ENCODE data around the gene RPL18A.

Gene RPL18A

GRCh38 chr19:17817668-17818363 lies 41.9 kb upstream of the RPL18A start:
- Histone ChIP-seq H2AK5ac (ENCODE audit: low read length, severe bottlenecking) (no peak overlapping the region), H3K27ac (ENCODE audit: low read length, poor library complexity, severe bottlenecking) (no peak overlapping the region), H3K4ac (ENCODE audit: low read depth in 1 of 2, low read length in 2 of 2) (no peak overlapping the region), H3K36me3 (ENCODE audit: control insufficient read depth in 1 of 2, insufficient read depth in 2 of 2, low read depth in 1 of 2, low read length in 2 of 2) (no peaks in the 10 kb centered on the region), H3K23ac (ENCODE audit: low read length in 2 of 2) (no peak overlapping the region), H3K9me3 (ENCODE audit: control insufficient read depth, low read length) (peaks cover 4% of the 10 kb centered on the region), H3K4me3 (ENCODE audit: insufficient read depth in 1 of 2, low read depth in 1 of 2, low read length in 2 of 2) (no peak overlapping the region), H3K4me1 (ENCODE audit: control insufficient read depth, insufficient read depth, low read depth, low read length) (no peaks in the 10 kb centered on the region), H3K9ac (ENCODE audit: low read length) (no peak overlapping the region), H3K27me3 (ENCODE audit: control insufficient read depth in 1 of 2, insufficient read depth in 1 of 2, low read length in 2 of 2) (peaks cover 4 to 30% of the 10 kb centered on the region in 2 experiments), H3K18ac (ENCODE audit: low read depth in 1 of 2, low read length in 2 of 2) (no peak overlapping the region), H2BK12ac (ENCODE audit: low read length in 2 of 2) (no peak overlapping the region), H4K8ac (ENCODE audit: low read length) (no peak overlapping the region), H3K14ac (ENCODE audit: low read length in 2 of 2) (no peak overlapping the region), H4K91ac (ENCODE audit: low read length) (peak overlapping the region; percentile 27), H3K79me1 (replicated peaks; ENCODE audit: low read length, poor library complexity, severe bottlenecking) (no peaks in the 10 kb centered on the region), H2BK15ac (ENCODE audit: low read depth, poor library complexity, severe bottlenecking) (no peak overlapping the region), H2BK120ac (ENCODE audit: low read depth, low read length) (no peak overlapping the region), H2BK5ac (ENCODE audit: low read depth, low read length, poor library complexity, severe bottlenecking) (no peak overlapping the region), H3K4me2 (ENCODE audit: low read length, poor library complexity, severe bottlenecking) (no peak overlapping the region), H2AFZ (ENCODE audit: low read depth, low read length) (no peak overlapping the region)
- DNase-seq, result no peak
- WGBS, result 76% methylated on average over 12 of the region's 13 CpGs

DNA sequence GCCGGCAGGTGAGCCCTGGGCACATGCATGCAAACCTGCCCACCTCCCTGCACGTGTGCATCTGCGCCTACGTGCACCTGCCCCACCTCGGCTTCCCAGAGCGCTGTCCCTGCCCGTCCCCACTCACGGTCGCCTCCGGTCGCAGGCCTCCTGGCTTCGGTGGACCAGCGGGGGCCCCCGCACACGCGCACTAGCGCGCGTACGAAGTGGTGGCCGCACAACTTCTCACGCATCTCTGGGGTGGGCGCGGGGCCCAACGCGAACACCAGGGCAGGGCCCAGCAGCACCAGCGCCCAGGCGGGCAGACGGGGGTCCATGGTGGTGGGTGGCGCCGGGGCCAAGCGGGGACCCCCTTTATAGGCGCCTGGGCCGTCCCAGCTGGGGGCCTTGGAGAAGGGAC lies 38.5 kb upstream of the RPL18A start, which contains the start of gene INSL3:
Gene INSL3, minus strand, starts transcription at position 330 of the 400 bp plus-strand sequence. Its CDS starts 13 bp downstream, at position 317.
- no peak within 1 kb of the TSS for H3K4ac ChIP-seq (ENCODE audit: low read depth in 1 of 2, low read length in 2 of 2)
- no peak within 1 kb of the TSS for H3K9ac ChIP-seq (ENCODE audit: low read length)
- H2BK5ac ChIP-seq (ENCODE audit: low read depth, low read length, poor library complexity, severe bottlenecking), result no peak within 1 kb of the TSS
- H3K14ac ChIP-seq (ENCODE audit: low read length in 2 of 2), result no peak within 1 kb of the TSS
- no peak for DNase-seq
- no peaks in the 10 kb centered on the region for H3K36me3 ChIP-seq (ENCODE audit: control insufficient read depth in 1 of 2, insufficient read depth in 2 of 2, low read depth in 1 of 2, low read length in 2 of 2)
- H2BK15ac ChIP-seq (ENCODE audit: low read depth, poor library complexity, severe bottlenecking), result no peak within 1 kb of the TSS
- no peak within 1 kb of the TSS for H2AK5ac ChIP-seq (ENCODE audit: low read length, severe bottlenecking)
- H3K4me3 ChIP-seq (ENCODE audit: insufficient read depth in 1 of 2, low read depth in 1 of 2, low read length in 2 of 2), result peak within 1 kb of the TSS in 1 of 2 experiments; percentile 23
- no peak within 1 kb of the TSS for H4K8ac ChIP-seq (ENCODE audit: low read length)
- no peaks in the 10 kb centered on the region for H3K4me1 ChIP-seq (ENCODE audit: control insufficient read depth, insufficient read depth, low read depth, low read length)
- no peak within 1 kb of the TSS for H3K27ac ChIP-seq (ENCODE audit: low read length, poor library complexity, severe bottlenecking)
- H2BK12ac ChIP-seq (ENCODE audit: low read length in 2 of 2), result no peak within 1 kb of the TSS
- no peaks in the 10 kb centered on the region for H3K79me1 ChIP-seq (replicated peaks; ENCODE audit: low read length, poor library complexity, severe bottlenecking)
- peaks cover 0 to 39% of the 10 kb centered on the region in 2 experiments for H3K27me3 ChIP-seq (ENCODE audit: control insufficient read depth in 1 of 2, insufficient read depth in 1 of 2, low read length in 2 of 2)
- H3K4me2 ChIP-seq (ENCODE audit: low read length, poor library complexity, severe bottlenecking), result no peak within 1 kb of the TSS
- H3K9me3 ChIP-seq (ENCODE audit: control insufficient read depth, low read length), result peaks cover 5% of the 10 kb centered on the region
- no peak within 1 kb of the TSS for H3K18ac ChIP-seq (ENCODE audit: low read depth in 1 of 2, low read length in 2 of 2)
- H2AFZ ChIP-seq (ENCODE audit: low read depth, low read length), result no peak within 1 kb of the TSS
- H4K91ac ChIP-seq (ENCODE audit: low read length), result no peak within 1 kb of the TSS
- WGBS, result 90% methylated on average over 34 of the region's 34 CpGs
- H3K23ac ChIP-seq (ENCODE audit: low read length in 2 of 2), result no peak within 1 kb of the TSS
- H2BK120ac ChIP-seq (ENCODE audit: low read depth, low read length), result no peak within 1 kb of the TSS

DNA sequence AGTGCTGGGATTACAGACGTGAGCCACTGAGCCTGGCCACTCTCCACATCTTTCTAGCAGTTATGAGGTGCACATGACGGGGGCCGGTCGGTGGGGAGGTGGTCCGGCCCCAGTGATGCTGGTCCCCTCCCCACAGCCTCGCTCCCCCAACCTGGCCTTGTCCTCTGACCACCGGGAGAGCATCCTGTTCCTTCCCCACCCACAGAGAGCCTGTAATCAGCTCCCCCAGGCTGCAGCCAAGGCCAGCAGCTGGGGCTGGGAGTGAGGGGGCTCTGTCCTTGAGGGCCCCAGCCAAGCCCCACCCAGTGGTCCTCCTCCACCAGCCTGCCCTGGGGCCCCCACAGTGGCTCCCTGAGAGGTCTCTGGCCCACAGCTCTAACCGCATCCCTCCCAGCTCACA lies 35.4 kb upstream of the RPL18A start:
- no peak overlapping the region for H2AK5ac ChIP-seq (ENCODE audit: low read length, severe bottlenecking)
- no peak overlapping the region for H3K14ac ChIP-seq (ENCODE audit: low read length in 2 of 2)
- no peak overlapping the region for H3K18ac ChIP-seq (ENCODE audit: low read depth in 1 of 2, low read length in 2 of 2)
- H2BK120ac ChIP-seq (ENCODE audit: low read depth, low read length), result no peak overlapping the region
- H3K79me1 ChIP-seq (replicated peaks; ENCODE audit: low read length, poor library complexity, severe bottlenecking), result no peaks in the 10 kb centered on the region
- no peak for DNase-seq
- H3K4me1 ChIP-seq (ENCODE audit: control insufficient read depth, insufficient read depth, low read depth, low read length), result no peaks in the 10 kb centered on the region
- H4K91ac ChIP-seq (ENCODE audit: low read length), result no peak overlapping the region
- H3K9ac ChIP-seq (ENCODE audit: low read length), result no peak overlapping the region
- no peak overlapping the region for H2AFZ ChIP-seq (ENCODE audit: low read depth, low read length)
- H4K8ac ChIP-seq (ENCODE audit: low read length), result no peak overlapping the region
- H2BK15ac ChIP-seq (ENCODE audit: low read depth, poor library complexity, severe bottlenecking), result no peak overlapping the region
- peaks cover 0 to 23% of the 10 kb centered on the region in 2 experiments for H3K27me3 ChIP-seq (ENCODE audit: control insufficient read depth in 1 of 2, insufficient read depth in 1 of 2, low read length in 2 of 2)
- H3K4ac ChIP-seq (ENCODE audit: low read depth in 1 of 2, low read length in 2 of 2), result no peak overlapping the region
- WGBS, result 55% methylated on average over 8 of the region's 8 CpGs
- no peak overlapping the region for H3K4me3 ChIP-seq (ENCODE audit: insufficient read depth in 1 of 2, low read depth in 1 of 2, low read length in 2 of 2)
- no peak overlapping the region for H3K4me2 ChIP-seq (ENCODE audit: low read length, poor library complexity, severe bottlenecking)
- H2BK12ac ChIP-seq (ENCODE audit: low read length in 2 of 2), result no peak overlapping the region
- H3K9me3 ChIP-seq (ENCODE audit: control insufficient read depth, low read length), result peaks cover 2% of the 10 kb centered on the region
- no peak overlapping the region for H2BK5ac ChIP-seq (ENCODE audit: low read depth, low read length, poor library complexity, severe bottlenecking)
- H3K27ac ChIP-seq (ENCODE audit: low read length, poor library complexity, severe bottlenecking), result no peak overlapping the region
- no peak overlapping the region for H3K23ac ChIP-seq (ENCODE audit: low read length in 2 of 2)
- no peaks in the 10 kb centered on the region for H3K36me3 ChIP-seq (ENCODE audit: control insufficient read depth in 1 of 2, insufficient read depth in 2 of 2, low read depth in 1 of 2, low read length in 2 of 2)

GRCh38 chr19:17826508-17827056 lies 33.1 kb upstream of the RPL18A start:
- H4K91ac ChIP-seq (ENCODE audit: low read length), result no peak overlapping the region
- no peak overlapping the region for H3K4ac ChIP-seq (ENCODE audit: low read depth in 1 of 2, low read length in 2 of 2)
- no peak overlapping the region for H3K23ac ChIP-seq (ENCODE audit: low read length in 2 of 2)
- no peaks in the 10 kb centered on the region for H3K36me3 ChIP-seq (ENCODE audit: control insufficient read depth in 1 of 2, insufficient read depth in 2 of 2, low read depth in 1 of 2, low read length in 2 of 2)
- no peak overlapping the region for H3K18ac ChIP-seq (ENCODE audit: low read depth in 1 of 2, low read length in 2 of 2)
- no peak overlapping the region for H3K4me2 ChIP-seq (ENCODE audit: low read length, poor library complexity, severe bottlenecking)
- peaks cover 12 to 40% of the 10 kb centered on the region in 2 experiments for H3K27me3 ChIP-seq (ENCODE audit: control insufficient read depth in 1 of 2, insufficient read depth in 1 of 2, low read length in 2 of 2)
- no peak overlapping the region for H3K4me3 ChIP-seq (ENCODE audit: insufficient read depth in 1 of 2, low read depth in 1 of 2, low read length in 2 of 2)
- WGBS, result 92% methylated on average over 13 of the region's 13 CpGs
- peaks cover 2% of the 10 kb centered on the region for H3K9me3 ChIP-seq (ENCODE audit: control insufficient read depth, low read length)
- peaks cover 8% of the 10 kb centered on the region for H3K4me1 ChIP-seq (ENCODE audit: control insufficient read depth, insufficient read depth, low read depth, low read length)
- DNase-seq, result no peak
- H2AFZ ChIP-seq (ENCODE audit: low read depth, low read length), result no peak overlapping the region
- no peak overlapping the region for H3K27ac ChIP-seq (ENCODE audit: low read length, poor library complexity, severe bottlenecking)
- H2BK12ac ChIP-seq (ENCODE audit: low read length in 2 of 2), result no peak overlapping the region
- no peak overlapping the region for H2BK5ac ChIP-seq (ENCODE audit: low read depth, low read length, poor library complexity, severe bottlenecking)
- no peak overlapping the region for H2BK120ac ChIP-seq (ENCODE audit: low read depth, low read length)
- no peak overlapping the region for H2AK5ac ChIP-seq (ENCODE audit: low read length, severe bottlenecking)
- H2BK15ac ChIP-seq (ENCODE audit: low read depth, poor library complexity, severe bottlenecking), result no peak overlapping the region
- no peak overlapping the region for H3K14ac ChIP-seq (ENCODE audit: low read length in 2 of 2)
- H4K8ac ChIP-seq (ENCODE audit: low read length), result no peak overlapping the region
- no peaks in the 10 kb centered on the region for H3K79me1 ChIP-seq (replicated peaks; ENCODE audit: low read length, poor library complexity, severe bottlenecking)
- no peak overlapping the region for H3K9ac ChIP-seq (ENCODE audit: low read length)
